Upper lobe of left lung (tissue), 4 donors: ENCODE results near the gene SLC43A3.

Experiments used
- CTCF ChIP-seq, 6 experiments: fragments of 450-650 bp in 4 of 6; fragments of 200-600 bp in 2 of 6; sonication (generic) in 2 of 6; IDR thresholded peaks; one replicate each; pipeline ENCODE4 v1.5.1; 2016 to 2019; ENCODE audit warnings: antibody characterized with exemption in 6 of 6
- EP300 ChIP-seq, 4 donors: sonication (generic); formaldehyde crosslinking; IDR thresholded peaks; one replicate each; pipeline ENCODE4 v1.5.1; 2017; ENCODE audit warnings: antibody characterized with exemption in 4 of 4, control low read depth in 2 of 4
- POLR2A ChIP-seq, 4 donors: fragments of 450-650 bp; IDR thresholded peaks; one replicate each; pipeline ENCODE4 v1.5.1; 2016 to 2017; ENCODE audit warnings: antibody characterized with exemption in 4 of 4, mild to moderate bottlenecking in 2 of 4

DNA sequence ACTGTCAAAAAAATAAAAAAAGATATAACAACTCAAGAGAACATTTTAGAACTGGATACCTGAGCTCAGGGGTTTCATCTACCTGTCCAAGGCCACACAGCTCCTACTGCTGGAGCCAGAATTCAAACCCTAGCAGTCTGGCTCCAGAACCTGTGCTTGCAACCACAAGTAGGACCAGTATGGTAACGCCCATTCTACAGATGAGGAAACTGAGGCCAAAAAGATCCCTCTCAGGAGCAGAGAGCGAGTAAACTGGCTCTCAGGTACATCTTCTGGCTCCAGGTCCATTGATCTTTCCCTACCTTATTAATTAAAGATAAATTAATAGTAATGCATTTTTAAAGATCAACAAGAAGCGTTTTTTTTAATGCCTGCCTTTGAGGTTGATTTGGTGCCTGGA, 69.6 kb downstream of the SLC43A3 start:
- TF ChIP-seq CTCF (IDR thresholded peaks at IDR 0.05): no peak
- no peak for TF ChIP-seq POLR2A (IDR thresholded peaks at IDR 0.05)
- TF ChIP-seq EP300 (IDR thresholded peaks at IDR 0.05): no peak
